ENCODE measurements around the gene GOLGA3.
"Not testable (repeated sequence)": the region's sequence is repeated elsewhere in the genome, so short reads cannot be mapped to it uniquely, and the experiment has no call there.

Gene GOLGA3

DNA sequence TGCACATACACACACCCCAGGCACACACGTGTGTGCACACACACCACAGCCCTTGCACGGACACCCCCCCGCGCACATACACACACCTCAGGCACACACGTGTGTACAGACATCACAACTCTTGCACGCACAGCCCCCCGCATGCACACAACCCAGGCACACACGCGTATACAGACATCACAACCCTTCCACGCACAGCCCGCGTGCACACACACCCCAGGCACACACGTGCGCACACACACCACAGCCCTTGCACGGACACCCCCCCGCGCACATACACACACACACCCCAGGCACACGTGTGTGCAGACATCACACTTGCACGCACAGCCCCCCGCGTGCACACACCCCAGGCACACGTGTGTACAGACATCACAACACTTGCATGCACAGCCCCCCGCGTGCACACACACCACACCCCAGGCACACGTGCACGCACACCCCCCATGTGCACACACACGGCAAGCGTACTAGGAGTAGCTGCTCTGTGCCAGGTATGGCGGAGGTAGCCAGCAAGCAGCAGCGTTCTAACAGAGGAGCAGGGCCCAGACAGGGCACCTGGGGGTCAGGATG is 48.8 kb downstream of the GOLGA3 start:
- DNase-seq (ENCODE audit: low read depth) = no peak

DNA sequence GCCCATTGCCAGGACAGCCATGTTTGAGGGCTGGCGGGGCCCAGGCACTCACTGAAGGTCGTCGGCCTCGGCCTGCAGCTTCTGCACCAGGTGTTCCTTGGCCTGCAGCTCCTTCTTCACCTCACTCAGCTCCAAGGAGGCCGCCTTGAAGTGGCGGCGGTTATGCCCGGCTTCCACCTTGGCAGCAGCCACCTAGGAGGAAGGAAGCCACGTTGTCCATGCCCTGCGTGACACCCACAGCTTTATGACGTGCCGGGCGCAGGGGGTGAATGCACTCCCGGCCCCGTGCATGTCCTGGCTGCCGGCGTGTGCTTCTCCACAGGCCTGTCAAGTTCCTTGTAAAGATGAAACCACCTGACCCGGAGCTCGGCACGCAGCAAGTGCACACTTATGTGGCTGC is 51.1 kb downstream of the GOLGA3 start:
- DNase-seq (ENCODE audit: low read depth) = no peak

DNA sequence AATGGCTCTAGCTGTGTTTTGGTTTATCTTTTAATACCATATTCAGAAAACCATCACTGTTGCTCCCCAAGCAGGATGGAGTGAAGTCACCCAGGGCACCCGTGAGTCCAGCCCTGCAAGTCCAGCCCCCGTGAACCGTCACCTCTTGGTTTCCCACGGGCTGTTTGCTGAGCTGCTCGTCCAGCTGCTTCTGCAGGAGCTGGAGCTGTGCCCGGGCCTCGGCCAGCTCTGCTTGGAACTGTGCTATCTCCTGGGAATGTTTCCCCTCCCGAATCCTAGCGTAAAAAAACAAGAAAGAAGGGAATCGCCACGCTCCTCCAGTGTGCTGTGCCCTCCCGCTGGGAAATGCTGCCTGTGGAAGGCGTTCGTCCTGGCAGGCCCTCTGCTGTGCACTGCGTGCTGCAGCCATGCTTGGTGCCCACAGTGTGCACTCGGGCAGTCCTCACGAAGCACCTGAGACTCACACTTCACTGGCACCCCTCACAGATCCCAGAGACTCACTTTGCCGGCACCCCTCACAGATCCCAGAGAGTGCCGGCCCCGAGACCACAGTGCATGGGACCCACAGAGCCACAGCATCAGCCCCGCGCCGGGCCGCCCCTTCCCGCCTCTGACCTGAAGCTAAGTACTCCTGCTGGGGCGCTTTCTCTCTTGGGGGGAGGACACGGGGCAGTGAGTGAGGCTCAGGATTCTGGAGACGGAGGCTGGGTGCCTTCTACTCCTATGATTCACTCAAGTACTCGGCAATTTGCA is 51.7 kb downstream of the GOLGA3 start:
- no peak for DNase-seq (ENCODE audit: low read depth)

DNA sequence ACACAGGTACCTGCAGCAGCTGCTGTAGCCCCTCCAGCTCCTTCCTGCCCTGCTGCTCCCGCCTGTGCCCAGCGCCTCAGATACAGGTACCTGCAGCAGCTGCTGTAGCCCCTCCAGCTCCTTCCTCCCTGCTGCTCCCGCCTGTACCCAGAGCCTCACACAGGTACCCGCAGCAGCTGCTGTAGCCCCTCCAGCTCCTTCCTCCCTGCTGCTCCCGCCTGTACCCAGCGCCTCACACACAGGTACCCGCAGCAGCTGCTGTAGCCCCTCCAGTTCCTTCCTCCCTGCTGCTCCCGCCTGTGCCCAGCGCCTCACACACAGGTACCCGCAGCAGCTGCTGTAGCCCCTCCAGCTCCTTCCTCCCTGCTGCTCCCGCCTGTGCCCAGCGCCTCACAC is 52.4 kb downstream of the GOLGA3 start:
- DNase-seq (ENCODE audit: low read depth) = not testable (repeated sequence)

DNA sequence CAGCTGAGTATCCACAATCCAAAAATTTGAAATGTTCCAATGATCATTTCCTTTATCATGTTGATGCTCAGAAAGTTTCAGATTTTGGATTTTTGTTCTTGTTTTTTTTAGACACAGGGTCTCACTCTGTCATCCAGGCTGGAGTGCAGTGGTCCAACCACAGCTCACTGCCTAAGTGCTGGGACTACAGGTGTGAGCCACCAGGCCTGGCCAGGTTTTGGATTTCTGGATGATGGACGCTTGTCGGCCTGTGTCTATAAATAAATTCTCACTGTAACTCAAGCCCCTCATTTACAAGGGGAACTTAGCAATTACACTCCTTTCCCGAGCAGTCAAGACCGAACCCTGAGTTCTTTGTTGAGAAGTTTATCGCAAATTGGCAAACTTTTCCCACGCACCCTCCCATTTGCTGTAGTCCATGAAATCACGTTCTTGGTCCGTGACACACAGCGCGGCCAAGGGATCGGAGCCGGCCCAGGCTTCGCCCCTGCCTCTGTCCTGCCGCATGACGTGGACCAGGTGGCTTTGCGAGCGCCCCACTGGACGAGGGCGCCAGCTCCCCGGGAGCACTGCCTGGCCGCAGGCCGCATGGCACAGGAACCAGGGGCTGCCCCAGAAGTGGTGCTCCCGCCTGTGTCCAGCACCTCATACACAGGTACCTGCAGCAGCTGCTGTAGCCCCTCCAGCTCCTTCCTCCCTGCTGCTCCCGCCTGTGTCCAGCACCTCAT is 53.0 kb downstream of the GOLGA3 start:
- no peak for DNase-seq (ENCODE audit: low read depth)

DNA sequence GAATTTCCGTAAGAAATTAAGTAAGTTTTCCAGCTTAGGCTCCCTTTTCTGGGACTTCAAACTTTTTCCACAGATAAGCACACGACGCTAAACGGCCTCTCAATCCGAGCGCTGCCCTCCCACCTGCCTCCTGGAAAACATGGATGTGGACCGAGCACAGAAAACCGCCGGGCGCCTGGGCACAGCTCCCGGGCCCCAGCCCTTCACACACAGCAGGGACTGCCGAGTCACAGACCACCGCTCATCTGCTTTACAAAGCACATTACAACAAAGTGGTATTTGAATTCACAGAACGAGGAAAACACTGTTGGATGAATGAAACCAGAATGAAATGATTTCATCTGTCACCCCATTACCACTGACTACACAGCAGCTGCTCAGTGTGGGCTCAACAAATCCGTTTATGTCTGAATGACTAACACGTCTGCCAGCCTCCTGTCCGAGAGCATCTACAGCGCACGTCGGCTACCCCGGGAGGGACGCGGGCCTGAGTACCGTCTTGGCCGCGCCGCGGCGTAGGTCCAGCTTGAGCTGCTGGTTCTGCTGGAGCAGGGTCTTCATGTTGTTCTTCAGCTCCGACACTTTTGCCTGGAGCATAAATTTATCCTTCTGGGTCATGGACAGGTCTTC is 53.9 kb downstream of the GOLGA3 start:
- DNase-seq (ENCODE audit: low read depth) = no peak

DNA sequence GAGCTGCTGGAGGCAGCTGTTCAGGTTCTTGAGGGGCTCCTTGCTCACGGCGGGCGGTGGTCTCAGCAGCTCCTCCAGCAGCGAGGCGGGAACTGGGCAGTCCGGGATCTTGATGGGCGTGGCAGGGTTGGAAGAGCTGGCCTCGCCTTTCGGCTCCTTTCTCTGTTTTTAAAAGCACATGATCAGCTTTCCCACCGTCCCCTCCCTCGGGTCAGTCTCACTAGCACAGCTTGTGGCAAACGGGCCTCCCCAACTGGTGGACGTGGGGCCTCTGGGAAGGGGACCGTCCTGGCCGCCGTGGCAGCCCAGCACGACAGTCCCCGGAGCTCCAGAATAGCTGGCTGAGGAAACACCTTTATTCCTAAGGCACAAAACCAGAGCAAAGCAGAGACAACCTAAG is 54.5 kb downstream of the GOLGA3 start:
- DNase-seq (ENCODE audit: low read depth) = no peak

DNA sequence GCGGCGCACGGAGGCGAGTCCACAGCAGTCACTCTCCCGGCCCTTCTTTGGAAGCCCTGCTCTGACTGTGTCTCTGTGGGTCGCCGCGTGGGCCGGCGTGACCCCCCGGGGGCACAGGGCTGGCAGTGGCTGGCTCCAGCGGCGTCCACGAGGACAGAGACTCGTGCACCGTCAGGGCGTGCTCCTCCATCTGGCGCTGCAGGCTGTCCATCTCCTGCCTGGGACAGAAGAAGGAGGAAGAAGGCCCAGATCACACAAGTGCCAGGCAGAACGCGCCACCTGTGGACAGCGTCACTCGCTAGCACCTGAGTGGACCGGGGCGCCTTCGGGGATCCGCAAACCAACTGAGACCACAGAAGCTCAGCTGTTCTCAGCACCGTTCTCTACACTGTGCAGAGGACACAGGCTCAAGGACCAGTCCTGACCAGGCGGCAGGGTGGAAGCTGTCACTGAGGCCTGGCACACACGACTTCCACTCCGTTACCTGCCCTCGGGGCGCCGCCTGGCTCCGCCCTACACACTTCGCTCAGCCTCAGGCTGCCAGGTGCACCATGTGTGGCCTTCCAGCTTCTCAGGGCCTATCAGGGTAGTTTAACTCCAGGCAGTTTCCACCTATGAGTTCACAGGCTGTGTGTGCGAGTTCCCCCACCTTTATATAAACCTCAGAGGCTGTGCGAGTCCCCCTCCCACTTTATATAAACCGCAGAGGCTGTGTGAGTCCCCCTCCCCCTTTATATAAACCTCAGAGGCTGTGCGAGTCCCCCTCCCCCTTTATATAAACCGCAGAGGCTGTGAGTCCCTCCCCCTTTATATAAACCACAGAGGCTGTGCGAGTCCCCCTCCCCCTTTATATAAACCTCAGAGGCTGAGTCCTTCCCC is 55.4 kb downstream of the GOLGA3 start:
- DNase-seq (ENCODE audit: low read depth) = no peak

DNA sequence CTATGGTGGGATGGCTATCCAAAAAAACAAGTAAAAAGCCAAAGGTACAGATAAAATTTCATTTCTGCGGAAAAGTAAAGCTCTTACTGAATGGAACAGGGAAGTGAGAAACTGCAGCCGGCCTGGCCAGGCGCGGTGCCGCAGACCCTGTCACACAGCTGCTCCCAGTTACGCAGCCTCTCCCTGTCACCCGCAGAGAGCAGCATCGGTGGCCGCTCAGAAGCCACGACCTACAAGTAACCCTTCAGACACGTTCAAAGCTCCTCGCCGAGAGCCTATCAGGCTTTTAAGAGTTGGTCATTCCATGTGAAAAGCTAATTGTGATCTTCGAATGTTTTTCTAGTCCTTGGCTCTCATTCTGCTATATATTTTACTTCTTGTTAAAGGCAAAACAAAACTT is 56.1 kb downstream of the GOLGA3 start:
- no peak for DNase-seq (ENCODE audit: low read depth)

DNA sequence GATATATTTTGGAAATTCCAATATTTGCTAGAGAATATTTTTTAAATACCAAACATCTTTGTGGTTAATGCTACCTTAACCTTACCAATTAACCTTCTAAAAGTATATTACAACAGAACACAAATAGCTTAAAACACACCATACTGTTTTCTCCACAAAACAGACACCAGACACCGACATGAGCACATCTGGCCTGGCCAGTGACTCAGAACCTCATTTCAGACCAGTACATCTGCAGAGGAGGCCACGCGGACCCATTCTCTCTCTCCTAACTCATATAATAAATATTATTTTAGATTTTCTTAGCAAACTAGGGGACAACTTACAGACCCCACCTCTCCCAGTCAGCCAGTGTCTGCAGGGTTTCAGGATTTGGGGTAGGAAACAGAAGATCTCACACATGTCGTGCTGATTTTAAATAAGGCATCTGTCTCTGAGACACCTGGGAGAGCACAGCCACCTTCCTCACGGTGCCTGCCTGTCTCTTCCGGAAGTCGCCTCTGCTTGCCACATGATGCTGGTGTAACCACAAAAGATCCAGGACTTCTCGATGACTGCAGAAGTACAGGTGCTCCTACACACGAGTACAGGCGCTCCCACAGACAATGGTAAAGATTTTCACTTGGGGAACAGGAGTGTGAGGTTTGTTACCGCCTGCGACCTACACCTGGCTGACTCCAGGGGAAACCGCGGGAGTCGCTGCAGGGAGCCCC is 57.4 kb downstream of the GOLGA3 start:
- DNase-seq (ENCODE audit: low read depth) = peak; percentile 43

DNA sequence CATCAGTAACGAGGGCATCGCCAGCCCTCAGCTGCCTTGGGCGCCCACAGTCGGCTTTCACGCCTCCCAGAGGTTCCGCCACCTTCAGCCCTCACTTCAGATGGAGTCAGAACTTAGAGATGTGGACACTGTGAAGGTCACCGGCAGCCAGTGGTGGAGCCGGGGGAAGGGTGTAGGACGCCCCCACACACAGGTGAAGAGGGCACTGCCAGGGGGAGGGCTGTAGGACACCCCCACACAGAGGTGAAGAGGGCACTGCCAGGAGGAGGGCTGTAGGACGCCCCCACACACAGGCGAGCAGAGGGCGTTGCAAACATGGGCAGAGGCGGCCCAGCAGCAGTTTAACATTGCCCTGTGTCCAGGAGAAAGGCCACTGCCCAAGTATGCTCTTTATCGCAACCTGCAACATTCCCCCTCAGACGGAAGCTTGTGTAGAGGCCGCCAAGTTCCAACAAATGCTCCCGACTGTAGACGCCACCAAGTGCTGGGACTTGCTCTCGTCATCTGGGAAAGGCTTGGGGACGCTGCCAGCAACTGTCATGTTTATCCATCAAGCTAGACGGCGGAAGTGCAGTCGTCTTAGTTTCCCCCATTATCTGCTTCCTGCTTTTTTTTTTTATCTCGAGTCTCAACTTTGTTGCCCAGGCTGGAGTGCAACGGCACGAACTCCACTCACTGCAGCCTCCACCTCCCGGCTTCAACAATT is 62.1 kb downstream of the GOLGA3 start:
- DNase-seq (ENCODE audit: low read depth) = no peak

DNA sequence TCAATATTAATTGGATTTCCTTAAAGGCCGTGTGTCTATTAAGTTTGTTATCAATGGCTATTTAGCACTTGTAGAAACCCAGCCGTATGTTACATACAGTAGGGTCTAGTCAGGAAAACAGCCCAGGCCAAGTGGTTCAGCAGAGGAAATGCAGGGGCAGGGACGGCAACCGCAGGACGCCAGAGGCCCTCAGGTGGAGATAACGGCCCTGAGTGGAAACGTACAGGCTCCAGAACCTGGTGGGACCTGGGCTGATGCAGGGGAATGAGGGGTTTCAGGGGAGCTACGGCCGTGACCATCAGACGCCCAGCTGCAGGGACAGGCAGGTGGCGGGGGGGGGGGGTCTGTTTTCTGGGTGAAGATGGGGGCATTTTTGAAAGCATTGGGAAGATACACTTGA is 63.3 kb downstream of the GOLGA3 start:
- no peak for DNase-seq (ENCODE audit: low read depth)

DNA sequence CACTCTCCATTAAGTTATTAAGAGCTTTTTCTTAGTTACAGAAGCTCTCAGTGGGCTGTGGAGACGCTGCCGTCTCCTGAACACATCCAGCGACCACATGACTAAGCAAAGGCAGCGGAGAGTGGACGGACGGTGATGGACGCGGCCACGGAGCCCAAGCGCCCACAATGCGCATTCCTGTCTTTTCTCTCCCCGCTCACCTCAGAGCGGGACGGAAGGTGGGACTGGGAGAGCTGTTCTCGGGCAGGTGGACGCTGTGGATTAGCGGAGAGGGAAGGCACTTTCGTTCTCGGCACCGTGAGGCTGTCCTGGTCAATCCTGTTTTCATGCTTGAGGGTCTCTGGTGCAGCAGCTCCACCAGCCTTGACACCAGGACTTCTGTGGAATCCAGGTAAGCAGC is 64.4 kb downstream of the GOLGA3 start:
- no peak for DNase-seq (ENCODE audit: low read depth)

DNA sequence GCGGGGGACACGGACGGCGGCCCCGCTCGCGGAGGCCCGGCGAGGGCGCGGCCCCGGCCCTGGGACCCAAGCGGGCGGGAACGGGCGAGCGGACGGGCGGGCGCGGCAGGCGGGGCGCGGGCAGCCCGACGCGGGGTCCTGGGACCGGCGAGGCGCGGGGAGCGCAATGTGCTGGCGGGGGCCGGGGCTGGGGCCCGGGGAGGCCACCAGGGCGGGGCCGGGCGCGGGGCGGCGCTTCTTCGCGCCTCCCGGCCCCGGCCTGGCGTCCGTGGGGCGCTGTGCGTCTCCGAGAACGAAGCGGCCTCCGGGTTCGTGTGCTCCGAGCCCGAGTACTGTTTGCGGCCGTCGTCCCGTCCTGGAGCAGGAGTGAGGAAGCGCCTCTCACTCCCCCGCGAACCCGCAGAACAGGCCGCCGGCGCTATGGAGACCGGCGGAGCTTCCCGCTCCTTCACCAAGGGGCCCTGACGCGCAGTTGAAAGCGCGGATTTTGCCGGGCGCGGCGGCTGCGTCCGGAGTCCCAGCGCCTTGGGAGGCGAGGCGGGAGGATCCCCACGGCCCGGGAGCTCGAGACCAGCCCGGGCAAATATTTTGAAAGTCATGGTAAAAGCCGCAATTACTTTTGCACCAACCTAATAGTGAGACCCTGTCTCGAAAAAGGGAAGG is 66.6 kb downstream of the GOLGA3 start:
- peak; percentile 81 for DNase-seq (ENCODE audit: low read depth)

DNA sequence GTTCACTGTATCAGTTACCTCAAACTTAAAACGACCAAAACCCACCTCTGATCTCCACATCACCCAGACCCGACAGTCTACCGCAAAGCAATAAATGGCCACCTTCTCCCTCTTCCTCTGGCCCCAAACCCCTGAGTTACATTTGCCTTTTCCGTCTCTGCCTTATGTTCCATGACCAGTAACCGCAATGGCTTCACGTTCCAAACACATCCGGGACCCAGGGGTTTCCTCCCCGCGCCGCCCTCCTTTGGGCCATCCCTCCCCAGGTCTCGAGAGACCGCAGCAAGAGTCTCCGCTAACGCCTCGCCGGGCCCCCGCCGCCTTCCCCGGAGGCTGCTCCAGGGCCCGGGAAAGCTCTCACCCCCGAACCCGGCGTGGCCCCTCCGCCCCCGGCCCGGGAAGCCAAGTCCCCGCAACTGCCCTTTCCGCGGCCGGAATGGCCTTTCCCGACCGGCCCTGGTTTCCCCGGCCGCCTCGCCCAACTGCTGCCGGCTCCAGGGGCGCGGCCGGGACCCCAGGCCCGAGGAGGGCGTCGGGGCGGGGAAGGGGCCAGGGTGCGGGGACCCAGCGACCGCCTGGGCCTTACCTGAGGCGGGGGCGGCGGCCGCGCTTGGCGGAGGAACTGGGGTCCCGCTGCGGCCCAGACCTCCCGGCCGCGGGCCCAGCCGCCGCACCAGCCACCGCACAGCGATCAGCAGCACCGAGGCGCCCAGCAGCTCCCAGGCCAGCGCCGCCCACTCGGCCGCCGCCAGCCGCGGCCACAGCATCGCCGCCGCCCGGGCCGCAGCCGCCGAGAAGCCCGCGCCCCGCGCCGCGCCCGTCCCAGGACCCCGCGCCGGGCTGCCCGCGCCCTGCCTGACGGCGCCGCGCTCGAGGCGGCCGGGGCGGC is 67.4 kb downstream of the GOLGA3 start, which contains the start of gene ANKLE2:
ANKLE2 (minus strand) TSS at position 801 of the 889 bp plus-strand sequence; CDS start at position 767, 34 bp downstream.
- DNase-seq (ENCODE audit: low read depth) = peak; percentile 48

DNA sequence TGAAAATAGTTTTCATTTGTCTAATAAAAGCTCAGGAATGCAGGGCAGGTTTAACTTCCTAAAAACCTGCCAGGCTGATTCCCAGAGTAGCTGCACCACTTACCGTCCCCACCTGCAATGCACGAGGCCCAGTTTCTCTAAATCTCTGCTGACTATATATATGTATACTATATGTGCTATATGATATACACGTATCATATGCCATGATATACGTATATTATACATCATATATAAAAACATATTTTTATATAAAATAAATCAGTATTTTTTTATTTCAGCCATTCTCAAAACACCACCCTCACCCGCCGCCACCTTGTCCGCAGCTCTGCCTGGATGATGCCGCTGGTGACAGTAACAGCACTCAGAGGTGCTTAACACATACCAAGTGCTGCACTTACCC is 69.3 kb downstream of the GOLGA3 start:
- no peak for DNase-seq (ENCODE audit: low read depth)

DNA sequence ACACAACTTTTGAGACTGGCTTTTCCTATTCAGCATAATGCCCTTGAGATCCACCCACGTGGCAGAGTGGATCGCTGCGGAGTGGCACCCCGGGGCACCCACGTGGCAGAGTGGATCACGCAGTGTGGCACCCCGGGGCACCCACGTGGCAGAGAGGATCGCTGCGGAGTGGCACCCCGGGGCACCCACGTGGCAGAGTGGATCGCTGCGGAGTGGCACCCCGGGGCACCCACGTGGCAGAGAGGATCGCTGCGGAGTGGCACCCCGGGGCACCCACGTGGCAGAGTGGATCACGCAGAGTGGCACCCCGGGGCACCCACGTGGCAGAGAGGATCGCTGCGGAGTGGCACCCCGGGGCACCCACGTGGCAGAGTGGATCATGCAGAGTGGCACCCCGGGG is 69.8 kb downstream of the GOLGA3 start:
- DNase-seq (ENCODE audit: low read depth) = not testable (repeated sequence)

DNA sequence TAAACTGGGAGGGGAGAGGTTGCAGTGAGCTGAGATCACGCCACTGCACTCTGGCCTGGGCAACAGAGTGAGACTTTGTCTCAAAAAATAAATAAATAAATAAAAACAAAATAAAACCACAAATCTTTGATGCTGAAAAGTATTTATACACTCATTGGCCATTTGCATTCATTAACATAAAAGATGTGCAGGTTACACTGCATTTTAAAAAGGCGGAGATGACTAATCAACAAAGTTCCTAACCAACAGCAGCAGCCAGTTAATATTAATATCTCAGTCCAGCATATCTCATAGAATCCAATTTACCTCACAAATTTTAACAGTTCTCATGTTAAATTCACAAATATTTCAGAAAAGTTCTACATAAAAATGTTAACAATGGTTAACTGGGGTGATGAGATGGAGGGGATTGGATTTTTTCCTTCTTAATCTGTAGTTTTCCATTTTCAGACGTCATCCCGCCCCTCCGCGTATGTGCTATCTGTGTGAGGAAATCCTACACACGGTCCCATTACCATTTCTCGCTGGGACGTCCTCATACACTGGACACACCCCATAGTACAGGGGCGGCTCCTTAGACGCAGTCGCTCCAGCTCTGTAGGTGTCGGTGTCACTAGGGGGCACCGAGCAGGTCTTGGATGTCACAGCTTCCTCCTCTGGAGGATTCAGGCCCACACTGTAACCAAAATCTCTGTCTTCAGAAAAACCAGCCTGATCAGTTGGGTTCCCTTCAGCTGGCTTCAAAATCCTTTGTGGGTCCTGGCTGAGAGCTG is 74.3 kb downstream of the GOLGA3 start:
- no peak for DNase-seq (ENCODE audit: low read depth)
